ENCODE data around the gene HAUS6.
"Not testable (repeated sequence)": the region's sequence is repeated elsewhere in the genome, so short reads cannot be mapped to it uniquely, and the experiment has no call there.

The HAUS6 gene, protein sequence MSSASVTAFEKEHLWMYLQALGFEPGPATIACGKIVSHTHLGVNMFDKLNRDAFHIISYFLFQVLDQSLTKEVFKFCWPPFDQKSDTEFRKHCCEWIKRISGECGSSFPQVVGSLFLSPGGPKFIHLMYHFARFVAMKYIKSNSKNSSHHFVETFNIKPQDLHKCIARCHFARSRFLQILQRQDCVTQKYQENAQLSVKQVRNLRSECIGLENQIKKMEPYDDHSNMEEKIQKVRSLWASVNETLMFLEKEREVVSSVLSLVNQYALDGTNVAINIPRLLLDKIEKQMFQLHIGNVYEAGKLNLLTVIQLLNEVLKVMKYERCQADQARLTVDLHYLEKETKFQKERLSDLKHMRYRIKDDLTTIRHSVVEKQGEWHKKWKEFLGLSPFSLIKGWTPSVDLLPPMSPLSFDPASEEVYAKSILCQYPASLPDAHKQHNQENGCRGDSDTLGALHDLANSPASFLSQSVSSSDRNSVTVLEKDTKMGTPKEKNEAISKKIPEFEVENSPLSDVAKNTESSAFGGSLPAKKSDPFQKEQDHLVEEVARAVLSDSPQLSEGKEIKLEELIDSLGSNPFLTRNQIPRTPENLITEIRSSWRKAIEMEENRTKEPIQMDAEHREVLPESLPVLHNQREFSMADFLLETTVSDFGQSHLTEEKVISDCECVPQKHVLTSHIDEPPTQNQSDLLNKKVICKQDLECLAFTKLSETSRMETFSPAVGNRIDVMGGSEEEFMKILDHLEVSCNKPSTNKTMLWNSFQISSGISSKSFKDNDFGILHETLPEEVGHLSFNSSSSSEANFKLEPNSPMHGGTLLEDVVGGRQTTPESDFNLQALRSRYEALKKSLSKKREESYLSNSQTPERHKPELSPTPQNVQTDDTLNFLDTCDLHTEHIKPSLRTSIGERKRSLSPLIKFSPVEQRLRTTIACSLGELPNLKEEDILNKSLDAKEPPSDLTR

DNA sequence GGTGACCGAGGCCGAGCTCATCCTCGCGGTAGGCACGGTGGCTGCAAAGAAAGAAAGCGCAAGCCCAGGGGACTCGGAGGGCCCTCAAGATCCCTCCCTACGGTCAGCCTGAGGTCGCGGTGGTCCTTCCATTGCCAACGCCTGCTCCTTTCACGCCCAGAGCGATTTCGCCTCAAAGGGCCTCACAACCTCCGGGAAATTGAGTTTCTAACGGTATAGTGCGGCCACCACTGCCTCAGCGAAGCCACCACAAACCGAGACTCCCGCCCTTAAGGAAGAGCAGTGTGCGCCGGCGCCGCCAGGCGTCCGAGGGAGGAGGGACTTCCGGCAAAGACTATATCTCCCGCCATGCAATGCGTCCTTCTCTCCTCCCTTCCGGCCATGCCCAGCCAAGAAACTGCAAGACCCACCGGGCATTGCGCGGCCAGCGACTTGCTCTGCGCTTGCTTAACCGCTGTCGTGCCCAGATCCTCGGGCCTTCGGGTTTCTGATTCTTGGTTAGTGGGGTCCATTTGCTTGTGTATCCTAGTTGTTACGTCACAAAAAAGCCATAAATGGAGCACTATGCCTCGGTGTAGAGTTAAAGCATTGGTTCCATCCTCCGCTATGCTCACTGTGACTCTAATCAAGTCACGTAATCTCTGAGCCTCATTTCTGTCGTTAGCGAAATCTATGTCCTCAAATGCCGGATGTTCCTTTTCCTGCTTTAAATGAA is at the start of gene HAUS6:
Gene HAUS6 (minus strand): TSS at position 274 of the 715 bp plus-strand sequence. CDS start 253 bp downstream, at position 21.
- TF ChIP-seq, protein P1, sequence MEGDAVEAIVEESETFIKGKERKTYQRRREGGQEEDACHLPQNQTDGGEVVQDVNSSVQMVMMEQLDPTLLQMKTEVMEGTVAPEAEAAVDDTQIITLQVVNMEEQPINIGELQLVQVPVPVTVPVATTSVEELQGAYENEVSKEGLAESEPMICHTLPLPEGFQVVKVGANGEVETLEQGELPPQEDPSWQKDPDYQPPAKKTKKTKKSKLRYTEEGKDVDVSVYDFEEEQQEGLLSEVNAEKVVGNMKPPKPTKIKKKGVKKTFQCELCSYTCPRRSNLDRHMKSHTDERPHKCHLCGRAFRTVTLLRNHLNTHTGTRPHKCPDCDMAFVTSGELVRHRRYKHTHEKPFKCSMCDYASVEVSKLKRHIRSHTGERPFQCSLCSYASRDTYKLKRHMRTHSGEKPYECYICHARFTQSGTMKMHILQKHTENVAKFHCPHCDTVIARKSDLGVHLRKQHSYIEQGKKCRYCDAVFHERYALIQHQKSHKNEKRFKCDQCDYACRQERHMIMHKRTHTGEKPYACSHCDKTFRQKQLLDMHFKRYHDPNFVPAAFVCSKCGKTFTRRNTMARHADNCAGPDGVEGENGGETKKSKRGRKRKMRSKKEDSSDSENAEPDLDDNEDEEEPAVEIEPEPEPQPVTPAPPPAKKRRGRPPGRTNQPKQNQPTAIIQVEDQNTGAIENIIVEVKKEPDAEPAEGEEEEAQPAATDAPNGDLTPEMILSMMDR (IDR thresholded peaks at IDR 0.05; ENCODE audit: borderline replicate concordance, insufficient read depth, low read depth, low read length) = peak; percentile 41
- H3K4me3 ChIP-seq (ENCODE audit: low read depth, low read length) = peak within 1 kb of the TSS; percentile 71

GRCh38 chr9:19152160-19152498 is 49.4 kb upstream of the HAUS6 start:
- H3K4me3 ChIP-seq (ENCODE audit: low read depth, low read length) = not testable (repeated sequence)

DNA sequence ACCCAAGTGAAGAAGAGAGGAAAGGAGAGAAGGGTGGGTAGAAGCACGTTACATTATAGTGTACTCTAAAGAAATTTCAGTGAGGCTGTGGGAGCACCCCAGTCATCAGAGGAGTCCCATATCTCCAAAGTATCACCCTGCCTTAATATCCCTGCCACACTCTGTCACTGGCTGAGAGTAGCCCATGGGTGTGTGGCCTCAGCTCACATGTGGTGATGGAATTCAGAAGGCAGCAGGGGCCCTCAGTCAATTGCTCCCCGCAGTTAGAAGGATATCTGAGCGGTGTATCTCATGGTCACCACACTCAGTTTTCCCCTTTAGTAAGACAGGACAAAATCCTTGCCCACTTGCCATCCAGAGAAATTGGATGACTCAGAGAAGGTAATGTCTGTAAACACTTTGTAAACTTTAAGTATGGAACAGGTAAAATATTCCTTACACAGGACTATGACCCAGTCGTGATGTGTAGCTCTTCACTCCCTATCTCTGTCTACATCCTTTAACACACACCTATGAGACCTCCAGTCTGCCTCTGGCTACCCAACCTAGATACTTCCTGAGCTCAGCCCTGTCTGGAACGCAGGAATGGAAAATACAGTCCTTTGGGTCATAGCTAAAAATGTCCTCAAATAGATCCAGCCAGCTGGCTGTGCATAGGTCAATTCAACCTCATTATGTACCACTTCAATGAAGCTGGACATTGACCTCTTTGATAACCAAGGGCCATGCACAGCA is 48.9 kb upstream of the HAUS6 start:
- TF ChIP-seq, protein P1 (IDR thresholded peaks at IDR 0.05; ENCODE audit: borderline replicate concordance, insufficient read depth, low read depth, low read length) = no peak
- no peak overlapping the region for H3K4me3 ChIP-seq (ENCODE audit: low read depth, low read length)

DNA sequence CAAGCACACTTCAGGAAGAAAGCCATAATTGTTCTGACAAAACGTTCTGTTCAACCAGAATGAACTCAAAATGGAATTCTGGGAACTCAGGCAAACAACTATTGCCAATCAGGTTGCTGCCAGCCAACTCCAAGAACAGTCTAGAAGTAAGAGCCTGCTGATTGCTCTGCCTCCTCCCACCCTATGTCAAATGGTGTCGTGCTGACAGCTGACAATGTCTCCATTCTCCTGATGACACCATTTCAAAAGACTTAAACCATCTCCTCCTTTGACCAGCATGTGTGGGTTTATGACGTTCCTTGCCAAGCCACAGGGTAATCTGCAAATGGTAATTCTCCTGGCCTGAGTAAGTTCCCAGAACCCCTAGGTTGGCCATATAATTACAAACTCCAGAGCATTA is 46.5 kb upstream of the HAUS6 start:
- TF ChIP-seq, protein P1 (IDR thresholded peaks at IDR 0.05; ENCODE audit: borderline replicate concordance, insufficient read depth, low read depth, low read length) = no peak
- no peak overlapping the region for H3K4me3 ChIP-seq (ENCODE audit: low read depth, low read length)

- TF ChIP-seq, protein P1 (IDR thresholded peaks at IDR 0.05; ENCODE audit: borderline replicate concordance, insufficient read depth, low read depth, low read length) = no peak
- no peak overlapping the region for H3K4me3 ChIP-seq (ENCODE audit: low read depth, low read length)
Observed at GRCh38 chr9:19148187-19148586, 45.5 kb upstream of the HAUS6 start.

DNA sequence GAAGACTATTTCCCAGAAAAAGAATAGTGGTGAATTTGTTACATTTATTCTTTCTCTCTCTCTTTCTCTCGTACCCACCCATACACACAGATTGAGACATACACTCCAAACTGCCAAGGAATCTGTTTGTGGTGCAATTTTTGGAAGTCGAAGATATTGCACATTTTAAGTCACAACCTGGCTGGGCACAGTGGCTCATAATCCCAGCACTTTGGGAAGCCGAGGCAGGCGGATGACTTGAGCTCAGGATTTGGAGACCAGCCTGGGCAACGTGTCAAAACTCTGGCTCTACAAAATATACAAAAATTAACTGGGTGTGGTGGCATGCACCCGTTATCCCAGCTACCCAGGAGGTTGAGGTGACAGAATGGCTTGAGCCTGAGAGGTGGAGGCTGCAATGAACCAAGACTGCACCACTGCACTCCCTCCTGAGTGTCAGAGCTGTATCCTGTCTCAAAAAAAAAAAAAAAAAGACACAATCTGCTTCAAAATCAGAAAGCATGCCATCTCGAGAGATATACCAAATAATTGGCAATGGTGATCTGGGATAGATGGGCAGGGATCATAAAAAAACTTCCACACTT is 43.8 kb upstream of the HAUS6 start:
- TF ChIP-seq, protein P1 (IDR thresholded peaks at IDR 0.05; ENCODE audit: borderline replicate concordance, insufficient read depth, low read depth, low read length) = no peak

More for the DNA sequence above, 43.8 kb upstream of the HAUS6 start:
- H3K4me3 ChIP-seq (ENCODE audit: low read depth, low read length) = no peak overlapping the region
